ENCODE data around the gene RPS15. TPM values are rescaled to one million over a fixed set of nuclear protein-coding genes. Genes with fewer than 3 reads are reported as not detected.

RPS15 gene
- total RNA-seq, 1 experiment from 2014 or later, result 1,862 TPM

DNA sequence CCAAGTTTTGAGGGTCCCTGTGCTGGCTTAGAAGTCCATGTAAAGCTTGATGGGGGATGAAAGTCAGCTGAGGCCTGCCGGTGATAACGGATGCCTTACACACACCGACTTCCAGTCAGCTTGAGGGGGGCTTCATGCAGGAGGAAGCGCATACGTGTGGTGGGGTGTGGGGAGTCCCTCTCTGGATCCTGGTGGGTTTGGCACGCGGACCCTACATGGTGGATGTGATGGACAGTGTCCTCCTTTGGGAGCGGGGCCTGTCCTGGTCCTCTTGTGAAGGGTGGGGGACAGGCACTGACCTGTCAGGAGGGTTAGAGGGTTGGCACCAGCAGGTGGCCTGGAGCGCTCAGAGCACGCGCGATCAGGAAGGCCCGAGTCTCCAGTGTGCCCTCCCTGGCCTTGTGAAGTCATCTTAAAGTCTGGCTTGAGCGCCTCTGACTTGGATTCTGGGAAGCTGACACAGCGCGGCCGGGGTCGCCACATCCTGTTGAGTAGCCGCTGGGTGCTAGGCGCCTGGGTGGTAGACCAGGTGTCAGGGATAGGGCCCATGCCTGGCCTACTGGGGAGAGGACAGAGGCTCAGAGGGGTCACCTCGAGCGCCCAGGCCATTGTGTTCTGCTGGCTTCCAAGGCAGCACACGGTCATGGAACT lies 27.9 kb upstream of the RPS15 start:
- H3K4me1 ChIP-seq (ENCODE audit: control insufficient read depth in 1 of 2, insufficient read depth in 2 of 2, low read length in 2 of 2), result peaks cover 29 to 67% of the 10 kb centered on the region in 2 experiments
- RAD21 ChIA-PET (ENCODE audit: low non-redundant PET in 1 of 2, low total read pairs in 2 of 2, uncharacterized antibody in 2 of 2, unreplicated experiment in 2 of 2), result no interaction called here
- CTCF ChIA-PET, result no interaction called here

More for the DNA sequence above, 27.9 kb upstream of the RPS15 start:
- H3K9me2 ChIP-seq (ENCODE audit: insufficient read depth), result no peaks in the 10 kb centered on the region
- POLR2A ChIA-PET, result interaction anchor here (1.3 kb wide), 1 partner anchor 141 kb away, joined by 4 read pairs; the partner anchor contains the start of gene CIRBP
- peaks cover 2 to 46% of the 10 kb centered on the region in 2 experiments; a peak in 2 of 4 replicates for H3K36me3 ChIP-seq (ENCODE audit: control insufficient read depth in 1 of 2, insufficient read depth in 2 of 2, low read length in 2 of 2)
- no TSS peak for BruUV-seq (replicated peaks)
- peaks cover 76% of the 10 kb centered on the region for H3K79me2 ChIP-seq (ENCODE audit: insufficient read depth, low read length)
- peak overlapping the region; percentile 99 for H3K9ac ChIP-seq (ENCODE audit: low read length)
- peaks cover 38% of the 10 kb centered on the region; the same call in 1 of the 2 replicates for H4K20me1 ChIP-seq (ENCODE audit: insufficient read depth)
- no peaks in the 10 kb centered on the region for H3K27me3 ChIP-seq (ENCODE audit: insufficient read depth, low read length)
- ATAC-seq (no peak), DNase-seq (ENCODE audit: low read depth, low spot score) (no peak)
- no peak overlapping the region for H2AFZ ChIP-seq (ENCODE audit: low read depth, low read length, poor library complexity, severe bottlenecking)
- H3K27ac ChIP-seq (ENCODE audit: low read depth, low read length), result peak overlapping the region; percentile 98; the same call in 1 of the 2 replicates
- TF ChIP-seq JUND (IDR thresholded peaks at IDR 0.05), result no peak
- TF ChIP-seq YY1 (IDR thresholded peaks at IDR 0.05; ENCODE audit: extremely low read depth, insufficient replicate concordance, low read depth, low read length), result no peak
- no peak for TF ChIP-seq SIN3A (IDR thresholded peaks at IDR 0.05; ENCODE audit: low read depth)
- no peak for TF ChIP-seq EZH2 (IDR thresholded peaks at IDR 0.05)
- TF ChIP-seq RAD21 (IDR thresholded peaks at IDR 0.05; ENCODE audit: low read depth), result no peak
- TF ChIP-seq, protein P1, sequence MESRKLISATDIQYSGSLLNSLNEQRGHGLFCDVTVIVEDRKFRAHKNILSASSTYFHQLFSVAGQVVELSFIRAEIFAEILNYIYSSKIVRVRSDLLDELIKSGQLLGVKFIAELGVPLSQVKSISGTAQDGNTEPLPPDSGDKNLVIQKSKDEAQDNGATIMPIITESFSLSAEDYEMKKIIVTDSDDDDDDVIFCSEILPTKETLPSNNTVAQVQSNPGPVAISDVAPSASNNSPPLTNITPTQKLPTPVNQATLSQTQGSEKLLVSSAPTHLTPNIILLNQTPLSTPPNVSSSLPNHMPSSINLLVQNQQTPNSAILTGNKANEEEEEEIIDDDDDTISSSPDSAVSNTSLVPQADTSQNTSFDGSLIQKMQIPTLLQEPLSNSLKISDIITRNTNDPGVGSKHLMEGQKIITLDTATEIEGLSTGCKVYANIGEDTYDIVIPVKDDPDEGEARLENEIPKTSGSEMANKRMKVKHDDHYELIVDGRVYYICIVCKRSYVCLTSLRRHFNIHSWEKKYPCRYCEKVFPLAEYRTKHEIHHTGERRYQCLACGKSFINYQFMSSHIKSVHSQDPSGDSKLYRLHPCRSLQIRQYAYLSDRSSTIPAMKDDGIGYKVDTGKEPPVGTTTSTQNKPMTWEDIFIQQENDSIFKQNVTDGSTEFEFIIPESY (IDR thresholded peaks at IDR 0.05; ENCODE audit: extremely low read depth, insufficient replicate concordance, low read length), result no peak
- TF ChIP-seq CBX3 (IDR thresholded peaks at IDR 0.05; ENCODE audit: low read depth), result no peak
- TF ChIP-seq REST (IDR thresholded peaks at IDR 0.05; ENCODE audit: low read depth), result no peak
- no peak overlapping the region for H3K4me3 ChIP-seq (replicated peaks in 1 of 2; ENCODE audit: low read depth in 1 of 2, low read length in 2 of 2)
- H3K4me2 ChIP-seq (ENCODE audit: low read length), result peak overlapping the region; percentile 78
- no peaks in the 10 kb centered on the region for H3K9me3 ChIP-seq (ENCODE audit: control insufficient read depth in 1 of 2, insufficient read depth in 1 of 2, low read depth in 1 of 2, low read length in 2 of 2)
- intact Hi-C loops (cut with micrococcal nuclease), result no loop called here
